BJ (cell line): Measurements from ENCODE around the gene MEPE. TPM values are rescaled to one million over a fixed set of nuclear protein-coding genes. Genes with fewer than 3 reads are reported as not detected.

Source experiments
- CTCF ChIA-PET: fragments of 350-600 bp; formaldehyde crosslinking; extraction: SDS; loops from one replicate; lab custom pipeline; 2021; ENCODE audit warnings: antibody characterized with exemption, inconsistent platforms; lab: Yijun Ruan, JAX
- POLR2A ChIA-PET: fragments of 300-600 bp; sonication (Branson Sonifier 250); formaldehyde crosslinking; extraction: SDS; loops from one replicate; lab custom pipeline; 2021; ENCODE audit warnings: antibody characterized with exemption; lab: Charles Lee
- DNase-seq: peaks from one replicate; pipeline ENCODE4 v3.0.0-alpha.2; 2011; ENCODE audit warnings: low read depth
- H3K27me3 ChIP-seq: 2 replicates; pipeline ENCODE4 v1.6.0; 2011; ENCODE audit warnings: low read length; ENCODE audit not compliant: control insufficient read depth, insufficient read depth
- H3K36me3 ChIP-seq: 2 replicates; pipeline ENCODE4 v1.5.1; 2011; ENCODE audit warnings: low read length; ENCODE audit not compliant: control insufficient read depth, insufficient read depth
- H3K4me3 ChIP-seq: 2 replicates; pipeline ENCODE4 v1.5.1; 2011; ENCODE audit warnings: low read depth, mild to moderate bottlenecking, control low read depth, low read length
- CTCF ChIP-seq: IDR thresholded peaks from 2 replicates; pipeline ENCODE4 v1.5.1; 2011; ENCODE audit warnings: low read depth, mild to moderate bottlenecking, control low read depth, inconsistent platforms, low read length, moderate library complexity; ENCODE audit not compliant: insufficient read depth
- polyA plus RNA-seq: library from polyadenylated mRNA; depleted of rRNA; stranded (reverse); fragments of >200 nt; gene quantifications from 2 replicates; pipeline ENCODE4 v1.2.3, GENCODE V29; 2011

The MEPE gene
- polyA plus RNA-seq, 1 experiment = not detected

GRCh38 chr4:87853891-87854290 is 21.1 kb downstream of the MEPE start:
- no peaks in the 10 kb centered on the region for H3K36me3 ChIP-seq
- H3K27me3 ChIP-seq = no peaks in the 10 kb centered on the region
- TF ChIP-seq CTCF = no peak
- ChIA-PET CTCF (interaction anchor here (1.2 to 4.5 kb wide), 5 partner anchors 10 to 358 kb away, joined by 4 to 45 read pairs (median 8); no protein-coding TSS in a partner anchor), POLR2A (no interaction called here)
- DNase-seq = no peak
- H3K4me3 ChIP-seq = no peak overlapping the region

GRCh38 chr4:87855559-87855958 is 22.8 kb downstream of the MEPE start:
- POLR2A ChIA-PET = no interaction called here
- Histone ChIP-seq H3K4me3 (no peak overlapping the region), H3K36me3 (no peaks in the 10 kb centered on the region), H3K27me3 (no peaks in the 10 kb centered on the region)
- no peak for TF ChIP-seq CTCF
- no peak for DNase-seq
- CTCF ChIA-PET = interaction anchor here (0.6 to 4.5 kb wide), 4 partner anchors 9 to 356 kb away, joined by 3 to 45 read pairs (median 13); no protein-coding TSS in a partner anchor

- Histone ChIP-seq H3K4me3 (no peak overlapping the region), H3K36me3 (no peaks in the 10 kb centered on the region), H3K27me3 (no peaks in the 10 kb centered on the region)
- no peak for DNase-seq
- TF ChIP-seq CTCF = no peak
- ChIA-PET CTCF (interaction anchor here (0.8 to 1.8 kb wide), 6 partner anchors 7 to 355 kb away, joined by 3 to 11 read pairs (median 4); no protein-coding TSS in a partner anchor), POLR2A (no interaction called here)
Observed at GRCh38 chr4:87856816-87857215, 24.0 kb downstream of the MEPE start.

GRCh38 chr4:87857789-87858188 is 25.0 kb downstream of the MEPE start:
- POLR2A ChIA-PET = no interaction called here

GRCh38 chr4:87862236-87862635 is 29.5 kb downstream of the MEPE start:
- no peak for TF ChIP-seq CTCF
- Histone ChIP-seq H3K36me3 (no peaks in the 10 kb centered on the region), H3K27me3 (no peaks in the 10 kb centered on the region), H3K4me3 (no peak overlapping the region)
- CTCF ChIA-PET = interaction anchor here (0.7 kb wide), 1 partner anchor 116 kb away, joined by 3 read pairs; no protein-coding TSS in a partner anchor
- no peak for DNase-seq
- POLR2A ChIA-PET = no interaction called here

More at GRCh38 chr4:87857789-87858188, 25.0 kb downstream of the MEPE start:
- CTCF ChIA-PET = interaction anchor here (1.0 to 1.8 kb wide), 4 partner anchors 8 to 354 kb away, joined by 4 to 11 read pairs (median 7); no protein-coding TSS in a partner anchor
- H3K36me3 ChIP-seq = no peaks in the 10 kb centered on the region
- no peak for TF ChIP-seq CTCF
- DNase-seq = no peak
- no peak overlapping the region for H3K4me3 ChIP-seq
- H3K27me3 ChIP-seq = no peaks in the 10 kb centered on the region
